Measurements from ENCODE around the gene PANK1. TPM values are rescaled to one million over a fixed set of nuclear protein-coding genes. Genes with fewer than 3 reads are reported as not detected.

PANK1 gene
- total RNA-seq, 2 experiments from 2014 or later, result 3.2 to 4.8 TPM

GRCh38 chr10:89664203-89664602 lies 19.2 kb upstream of the PANK1 start:
- POLR2A ChIA-PET, result no interaction called here

GRCh38 chr10:89663144-89663543 lies 18.1 kb upstream of the PANK1 start:
- Mint-ChIP-seq H3K9me3 (no peaks in the 10 kb centered on the region), H3K36me3 (no peaks in the 10 kb centered on the region), H3K27me3 (peaks cover 18% of the 10 kb centered on the region), H3K4me3 (no peak overlapping the region), H3K4me1 (no peaks in the 10 kb centered on the region), H3K27ac (no peak overlapping the region)
- POLR2A ChIA-PET, result no interaction called here
- ATAC-seq (ENCODE audit: low read depth), result no peak
- DNase-seq, result no peak

More at GRCh38 chr10:89664203-89664602, 19.2 kb upstream of the PANK1 start:
- no peaks in the 10 kb centered on the region for H3K36me3 Mint-ChIP-seq
- no peaks in the 10 kb centered on the region for H3K9me3 Mint-ChIP-seq
- H3K27me3 Mint-ChIP-seq, result peaks cover 22% of the 10 kb centered on the region
- ATAC-seq (ENCODE audit: low read depth) (no peak), DNase-seq (no peak)
- no peak overlapping the region for H3K27ac Mint-ChIP-seq
- H3K4me1 Mint-ChIP-seq, result no peaks in the 10 kb centered on the region
- H3K4me3 Mint-ChIP-seq, result no peak overlapping the region

- Mint-ChIP-seq H3K36me3 (no peaks in the 10 kb centered on the region), H3K4me3 (no peak overlapping the region), H3K9me3 (no peaks in the 10 kb centered on the region), H3K4me1 (no peaks in the 10 kb centered on the region), H3K27me3 (peaks cover 17% of the 10 kb centered on the region), H3K27ac (no peak overlapping the region)
- no peak for ATAC-seq (ENCODE audit: low read depth)
- POLR2A ChIA-PET, result no interaction called here
- DNase-seq, result no peak
These were observed 17.6 kb upstream of the PANK1 start for GRCh38 chr10:89662596-89662995.

GRCh38 chr10:89659143-89660131 lies 14.4 kb upstream of the PANK1 start:
- no peak for ATAC-seq (ENCODE audit: low read depth)
- Mint-ChIP-seq H3K4me3 (no peak overlapping the region), H3K4me1 (no peaks in the 10 kb centered on the region), H3K9me3 (peaks cover 5% of the 10 kb centered on the region), H3K27ac (no peak overlapping the region), H3K27me3 (peaks cover 14% of the 10 kb centered on the region), H3K36me3 (peaks cover 2% of the 10 kb centered on the region)
- no peak for DNase-seq
- POLR2A ChIA-PET, result no interaction called here

GRCh38 chr10:89657302-89657701 lies 12.3 kb upstream of the PANK1 start:
- Mint-ChIP-seq H3K9me3 (peaks cover 5% of the 10 kb centered on the region), H3K4me3 (no peak overlapping the region), H3K36me3 (peaks cover 2% of the 10 kb centered on the region), H3K27me3 (peaks cover 11% of the 10 kb centered on the region), H3K27ac (no peak overlapping the region), H3K4me1 (peaks cover 7% of the 10 kb centered on the region)
- no peak for ATAC-seq (ENCODE audit: low read depth)
- POLR2A ChIA-PET, result no interaction called here
- no peak for DNase-seq

- Mint-ChIP-seq H3K36me3 (peaks cover 2% of the 10 kb centered on the region), H3K4me1 (peaks cover 7% of the 10 kb centered on the region)
- POLR2A ChIA-PET, result interaction anchor here (0.8 kb wide), 1 partner anchor 12 kb away, joined by 3 read pairs; no protein-coding TSS in a partner anchor
These were observed 10.7 kb upstream of the PANK1 start for GRCh38 chr10:89655722-89656121.

GRCh38 chr10:89653410-89653869 lies 8.4 kb upstream of the PANK1 start:
- Mint-ChIP-seq H3K4me3 (no peak overlapping the region), H3K27ac (no peak overlapping the region), H3K27me3 (peaks cover 16% of the 10 kb centered on the region), H3K36me3 (peaks cover 2% of the 10 kb centered on the region), H3K9me3 (peaks cover 5% of the 10 kb centered on the region), H3K4me1 (peaks cover 7% of the 10 kb centered on the region)
- ATAC-seq (ENCODE audit: low read depth) (no peak), DNase-seq (no peak)
- POLR2A ChIA-PET, result no interaction called here

More at GRCh38 chr10:89655722-89656121, 10.7 kb upstream of the PANK1 start:
- Mint-ChIP-seq H3K27ac (no peak overlapping the region), H3K9me3 (peaks cover 5% of the 10 kb centered on the region), H3K27me3 (peaks cover 10% of the 10 kb centered on the region), H3K4me3 (no peak overlapping the region)
- no peak for ATAC-seq (ENCODE audit: low read depth)
- DNase-seq, result no peak

- Mint-ChIP-seq H3K36me3 (peaks cover 2% of the 10 kb centered on the region), H3K27ac (no peak overlapping the region), H3K27me3 (peaks cover 21% of the 10 kb centered on the region), H3K4me3 (no peak overlapping the region), H3K4me1 (peaks cover 7% of the 10 kb centered on the region), H3K9me3 (peaks cover 5% of the 10 kb centered on the region)
- no peak for DNase-seq
- POLR2A ChIA-PET, result no interaction called here
- no peak for ATAC-seq (ENCODE audit: low read depth)
These were observed 7.8 kb upstream of the PANK1 start for GRCh38 chr10:89652806-89653370.

- Mint-ChIP-seq H3K36me3 (peaks cover 2% of the 10 kb centered on the region), H3K4me3 (no peak overlapping the region)
- ATAC-seq (ENCODE audit: low read depth), result no peak
These were observed 7.0 kb upstream of the PANK1 start for GRCh38 chr10:89651916-89652573.

GRCh38 chr10:89651205-89651915 lies 6.3 kb upstream of the PANK1 start:
- H3K9me3 Mint-ChIP-seq, result peaks cover 5% of the 10 kb centered on the region
- H3K27ac Mint-ChIP-seq, result no peak overlapping the region
- no peak overlapping the region for H3K4me3 Mint-ChIP-seq
- H3K36me3 Mint-ChIP-seq, result peaks cover 2% of the 10 kb centered on the region
- DNase-seq, result no peak
- H3K27me3 Mint-ChIP-seq, result peaks cover 25% of the 10 kb centered on the region
- H3K4me1 Mint-ChIP-seq, result peaks cover 7% of the 10 kb centered on the region
- POLR2A ChIA-PET, result no interaction called here
- no peak for ATAC-seq (ENCODE audit: low read depth)

More at GRCh38 chr10:89651916-89652573, 7.0 kb upstream of the PANK1 start:
- Mint-ChIP-seq H3K4me1 (peaks cover 7% of the 10 kb centered on the region), H3K27ac (no peak overlapping the region), H3K27me3 (peaks cover 25% of the 10 kb centered on the region), H3K9me3 (peaks cover 5% of the 10 kb centered on the region)
- no peak for DNase-seq
- POLR2A ChIA-PET, result no interaction called here

GRCh38 chr10:89649051-89649450 lies 4.0 kb upstream of the PANK1 start:
- no peak overlapping the region for H3K27ac Mint-ChIP-seq
- H3K9me3 Mint-ChIP-seq, result no peaks in the 10 kb centered on the region
- no peak for ATAC-seq (ENCODE audit: low read depth)
- H3K4me1 Mint-ChIP-seq, result peaks cover 14% of the 10 kb centered on the region
- POLR2A ChIA-PET, result no interaction called here
- DNase-seq, result no peak
- H3K27me3 Mint-ChIP-seq, result peaks cover 30% of the 10 kb centered on the region
- H3K36me3 Mint-ChIP-seq, result no peaks in the 10 kb centered on the region
- no peak overlapping the region for H3K4me3 Mint-ChIP-seq

- ATAC-seq (ENCODE audit: low read depth) (no peak), DNase-seq (no peak)
- H3K27me3 Mint-ChIP-seq, result peaks cover 30% of the 10 kb centered on the region
- no peak overlapping the region for H3K27ac Mint-ChIP-seq
- POLR2A ChIA-PET, result interaction anchor here (2.4 kb wide), 1 partner anchor 53 kb away, joined by 8 read pairs; the partner anchor contains the start of gene KIF20B
- H3K36me3 Mint-ChIP-seq, result no peaks in the 10 kb centered on the region
- no peak overlapping the region for H3K4me3 Mint-ChIP-seq
- no peaks in the 10 kb centered on the region for H3K9me3 Mint-ChIP-seq
- peaks cover 11% of the 10 kb centered on the region for H3K4me1 Mint-ChIP-seq
These were observed 3.0 kb upstream of the PANK1 start for GRCh38 chr10:89648074-89648473.
